GM12801 (cell line): ENCODE data around the gene CD247.

ENCODE experiments used
- CTCF ChIP-seq: IDR thresholded peaks from one replicate; pipeline ENCODE4 v1.5.1; 2011; ENCODE audit warnings: control low read depth; ENCODE audit not compliant: insufficient read length; ENCODE audit errors: extremely low read depth

CD247 gene

DNA sequence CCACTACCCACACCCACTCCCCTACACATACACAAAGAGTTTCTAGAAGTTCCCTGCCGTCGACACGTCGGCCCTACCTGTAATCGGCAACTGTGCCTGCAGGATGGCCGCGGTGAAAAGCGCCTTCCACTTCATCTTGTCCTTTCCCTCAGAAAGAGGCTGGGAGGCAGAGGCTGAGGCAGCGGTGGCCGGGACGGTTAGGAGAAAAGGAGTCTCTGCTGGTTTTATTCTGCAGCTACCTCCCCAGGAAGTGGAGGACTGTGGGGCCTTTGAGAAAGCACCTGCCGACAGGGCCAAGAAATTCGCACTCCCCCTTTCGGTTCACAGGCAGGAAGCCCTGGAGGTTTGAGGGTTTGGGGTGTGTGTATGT lies at the start of gene CD247:
CD247 (minus strand) TSS at position 199 of the 370 bp plus-strand sequence; CDS start at position 135, 64 bp downstream.
- no peak for TF ChIP-seq CTCF

- TF ChIP-seq CTCF: no peak
These were observed 49.3 kb upstream of the CD247 start for GRCh38 chr1:167567663-167568062.

- no peak for TF ChIP-seq CTCF
These were observed 48.4 kb upstream of the CD247 start for GRCh38 chr1:167566766-167567165.

GRCh38 chr1:167565922-167566321 lies 47.6 kb upstream of the CD247 start:
- no peak for TF ChIP-seq CTCF

DNA sequence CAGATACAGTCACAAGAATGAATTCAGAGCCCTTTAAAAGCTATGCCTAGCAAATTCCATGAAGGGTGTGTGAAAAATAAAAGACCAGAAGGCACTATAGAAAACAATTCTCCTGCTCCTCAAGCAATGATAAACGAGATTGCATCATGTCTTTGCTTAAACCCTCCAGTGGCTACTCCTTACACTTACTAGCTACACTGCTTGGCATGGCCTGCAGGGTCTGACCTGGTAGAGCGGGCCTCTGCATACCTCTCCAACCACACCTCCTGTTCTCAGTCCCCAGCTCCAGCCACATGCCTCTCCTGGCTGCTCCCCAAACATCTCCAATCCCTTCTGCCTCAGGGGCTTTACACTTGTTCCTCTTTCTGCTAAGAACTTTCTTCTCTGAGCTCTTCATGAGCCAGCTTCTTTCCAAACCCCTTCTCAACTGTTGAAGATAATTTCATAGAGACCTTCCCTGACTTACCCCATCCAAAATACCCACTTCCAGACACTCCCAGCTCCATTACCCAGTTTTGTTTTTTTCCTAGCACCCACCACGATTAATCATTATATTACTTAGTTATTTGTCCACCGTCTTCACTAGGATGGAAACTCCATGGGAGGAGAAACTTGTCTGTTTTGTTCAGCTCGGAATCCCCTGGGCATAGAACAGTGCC lies 46.4 kb upstream of the CD247 start:
- no peak for TF ChIP-seq CTCF

DNA sequence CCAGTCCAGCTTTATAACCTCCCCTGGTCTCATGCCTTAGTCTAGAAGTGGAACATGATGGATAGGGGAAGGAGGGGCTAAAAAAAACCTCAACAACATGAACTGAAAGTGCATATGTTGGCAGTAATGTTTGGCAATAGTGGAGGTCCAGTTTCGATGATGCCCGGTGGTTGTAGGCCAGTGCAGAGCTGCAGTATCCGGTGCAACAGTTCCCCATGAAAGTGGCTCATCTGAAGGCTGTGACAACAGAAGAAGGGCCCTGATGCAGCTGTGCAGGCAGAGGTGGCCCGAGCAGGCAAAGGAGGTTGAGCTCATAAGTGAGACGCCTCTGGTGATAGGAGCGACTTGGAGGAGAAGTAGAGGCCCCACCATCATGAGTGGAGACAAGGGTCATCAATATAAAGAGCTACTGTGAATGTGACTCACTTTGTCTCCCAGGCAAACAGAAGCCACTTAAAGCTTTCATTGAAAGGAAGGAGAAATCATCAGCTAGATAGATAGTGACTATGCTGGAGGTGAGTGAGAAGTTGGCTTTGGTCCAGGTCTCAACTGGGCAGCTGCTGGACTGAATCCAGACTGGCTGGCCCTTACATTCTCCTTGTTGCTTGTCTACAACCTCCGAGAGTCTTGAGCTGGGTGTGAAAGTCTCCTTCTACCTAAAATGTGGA lies 45.4 kb upstream of the CD247 start:
- no peak for TF ChIP-seq CTCF

GRCh38 chr1:167562702-167563101 lies 44.4 kb upstream of the CD247 start:
- no peak for TF ChIP-seq CTCF
